MM.1S (cell line): ENCODE measurements around the gene UNC13B.

Experiments used
- DNase-seq: peaks from one replicate; pipeline ENCODE4 v3.0.0-alpha.2; 2015
- H2AFZ ChIP-seq: fragments of 300-600 bp; sonication (generic); 2 replicates; pipeline ENCODE4 v1.6.0; 2016; ENCODE audit warnings: antibody characterized with exemption, low read length
- H3F3A ChIP-seq: fragments of 300-600 bp; sonication (generic); 2 replicates; pipeline ENCODE4 v1.6.1; 2016; ENCODE audit warnings: mild to moderate bottlenecking, antibody characterized with exemption, low read length, moderate library complexity, mixed read lengths; ENCODE audit not compliant: insufficient read depth
- H3K27ac ChIP-seq: fragments of 300-600 bp; sonication (generic); 2 replicates; pipeline ENCODE4 v1.5.1; 2016; ENCODE audit warnings: mild to moderate bottlenecking, low read length
- H3K27me3 ChIP-seq: fragments of 300-600 bp; sonication (generic); replicated peaks from 2 replicates; pipeline ENCODE4 v1.6.0; 2016; ENCODE audit warnings: low read length; ENCODE audit not compliant: insufficient read depth
- H3K36me3 ChIP-seq: fragments of 300-600 bp; sonication (generic); replicated peaks from 2 replicates; pipeline ENCODE4 v1.6.1; 2016; ENCODE audit warnings: mild to moderate bottlenecking, low read length, mixed read lengths; ENCODE audit not compliant: insufficient read depth
- H3K4me1 ChIP-seq: fragments of 300-600 bp; sonication (generic); 2 replicates; pipeline ENCODE4 v1.6.1; 2016; ENCODE audit warnings: low read length, mixed read lengths
- H3K4me2 ChIP-seq: fragments of 300-600 bp; sonication (generic); 2 replicates; pipeline ENCODE4 v1.6.0; 2016; ENCODE audit warnings: low read depth, low read length
- H3K4me3 ChIP-seq: fragments of 300-600 bp; sonication (generic); 2 replicates; pipeline ENCODE4 v1.5.1; 2016; ENCODE audit warnings: low read length, mixed read lengths
- H3K79me2 ChIP-seq: fragments of 300-600 bp; sonication (generic); 2 replicates; pipeline ENCODE4 v1.6.1; 2016; ENCODE audit warnings: mixed run types, low read length, mixed read lengths
- H3K9ac ChIP-seq: fragments of 300-600 bp; sonication (generic); 2 replicates; pipeline ENCODE4 v1.6.1; 2016; ENCODE audit warnings: low read length, mixed read lengths
- H3K9me2 ChIP-seq: fragments of 300-600 bp; sonication (generic); replicated peaks from 2 replicates; pipeline ENCODE4 v1.6.1; 2016; ENCODE audit warnings: mild to moderate bottlenecking, low read length, mixed read lengths; ENCODE audit not compliant: insufficient read depth
- H3K9me3 ChIP-seq: fragments of 300-600 bp; sonication (generic); replicated peaks from 2 replicates; pipeline ENCODE4 v1.6.1; 2016; ENCODE audit warnings: mild to moderate bottlenecking, low read length, mixed read lengths; ENCODE audit not compliant: insufficient read depth
- H4K20me1 ChIP-seq: fragments of 300-600 bp; sonication (generic); 2 replicates; pipeline ENCODE4 v1.6.1; 2016; ENCODE audit warnings: mild to moderate bottlenecking, low read length, moderate library complexity, mixed read lengths; ENCODE audit not compliant: insufficient read depth
- EZH2 ChIP-seq: fragments of 300-600 bp; sonication (generic); optimal IDR thresholded peaks from 2 replicates; pipeline ENCODE3; 2017; ENCODE audit warnings: low read depth, mild to moderate bottlenecking, antibody characterized with exemption, low read length, mixed read lengths
- EZH2phosphoT487 ChIP-seq: fragments of 300-600 bp; sonication (generic); IDR thresholded peaks from 2 replicates; pipeline ENCODE4 v1.6.1; 2018; ENCODE audit warnings: antibody characterized with exemption, low read length
- TF ChIP-seq, protein P1 (sequence below): fragments of 300-600 bp; sonication (generic); IDR thresholded peaks from 2 replicates; pipeline ENCODE4 v1.5.1; 2016; ENCODE audit warnings: antibody characterized with exemption, low read length, mixed read lengths

Gene UNC13B

DNA sequence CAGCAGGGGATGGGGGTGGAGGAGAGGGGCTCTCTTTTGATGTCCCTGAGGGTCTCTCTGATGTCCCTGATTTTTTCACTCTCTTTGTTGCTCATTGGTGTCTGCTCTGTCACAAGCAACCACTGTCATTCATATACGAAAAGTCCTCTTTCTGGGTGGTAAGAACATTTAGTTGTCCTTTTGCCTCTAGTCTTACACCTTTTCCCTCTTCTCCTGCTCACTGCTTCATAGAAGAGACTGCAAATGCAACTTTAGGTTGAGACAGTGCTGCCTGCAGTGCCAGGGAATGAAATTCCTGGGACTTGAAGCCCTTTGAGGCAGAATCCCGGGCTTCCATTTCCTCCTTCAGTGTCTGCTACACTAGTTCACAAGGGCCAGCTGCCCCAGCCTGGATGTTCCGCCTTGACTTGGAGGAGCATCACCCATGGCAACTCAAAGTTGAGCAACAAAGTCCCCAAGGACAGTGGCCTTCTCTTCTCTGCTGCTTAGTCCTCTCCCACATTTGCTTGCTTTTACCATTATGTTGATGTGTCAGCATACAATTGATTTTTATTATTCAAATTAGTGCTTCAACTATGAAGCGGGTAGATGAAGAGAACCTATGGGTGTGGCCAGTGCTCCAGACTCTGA lies 233.4 kb downstream of the UNC13B start:
- H2AFZ ChIP-seq, result no peak overlapping the region
- H3K4me1 ChIP-seq, result no peaks in the 10 kb centered on the region; the same call in 1 of the 2 replicates
- no peaks in the 10 kb centered on the region for H3K36me3 ChIP-seq
- no peaks in the 10 kb centered on the region for H3K79me2 ChIP-seq
- H3K27ac ChIP-seq, result no peak overlapping the region
- no peaks in the 10 kb centered on the region for H3F3A ChIP-seq
- DNase-seq, result no peak
- H3K27me3 ChIP-seq, result no peaks in the 10 kb centered on the region
- no peaks in the 10 kb centered on the region for H4K20me1 ChIP-seq
- TF ChIP-seq EZH2 (no peak), EZH2phosphoT487 (no peak)
- TF ChIP-seq, protein P1, sequence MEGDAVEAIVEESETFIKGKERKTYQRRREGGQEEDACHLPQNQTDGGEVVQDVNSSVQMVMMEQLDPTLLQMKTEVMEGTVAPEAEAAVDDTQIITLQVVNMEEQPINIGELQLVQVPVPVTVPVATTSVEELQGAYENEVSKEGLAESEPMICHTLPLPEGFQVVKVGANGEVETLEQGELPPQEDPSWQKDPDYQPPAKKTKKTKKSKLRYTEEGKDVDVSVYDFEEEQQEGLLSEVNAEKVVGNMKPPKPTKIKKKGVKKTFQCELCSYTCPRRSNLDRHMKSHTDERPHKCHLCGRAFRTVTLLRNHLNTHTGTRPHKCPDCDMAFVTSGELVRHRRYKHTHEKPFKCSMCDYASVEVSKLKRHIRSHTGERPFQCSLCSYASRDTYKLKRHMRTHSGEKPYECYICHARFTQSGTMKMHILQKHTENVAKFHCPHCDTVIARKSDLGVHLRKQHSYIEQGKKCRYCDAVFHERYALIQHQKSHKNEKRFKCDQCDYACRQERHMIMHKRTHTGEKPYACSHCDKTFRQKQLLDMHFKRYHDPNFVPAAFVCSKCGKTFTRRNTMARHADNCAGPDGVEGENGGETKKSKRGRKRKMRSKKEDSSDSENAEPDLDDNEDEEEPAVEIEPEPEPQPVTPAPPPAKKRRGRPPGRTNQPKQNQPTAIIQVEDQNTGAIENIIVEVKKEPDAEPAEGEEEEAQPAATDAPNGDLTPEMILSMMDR, result no peak
- H3K4me3 ChIP-seq, result no peak overlapping the region
- no peak overlapping the region for H3K4me2 ChIP-seq
- H3K9me3 ChIP-seq, result no peaks in the 10 kb centered on the region
- H3K9me2 ChIP-seq, result no peaks in the 10 kb centered on the region
- H3K9ac ChIP-seq, result no peak overlapping the region

DNA sequence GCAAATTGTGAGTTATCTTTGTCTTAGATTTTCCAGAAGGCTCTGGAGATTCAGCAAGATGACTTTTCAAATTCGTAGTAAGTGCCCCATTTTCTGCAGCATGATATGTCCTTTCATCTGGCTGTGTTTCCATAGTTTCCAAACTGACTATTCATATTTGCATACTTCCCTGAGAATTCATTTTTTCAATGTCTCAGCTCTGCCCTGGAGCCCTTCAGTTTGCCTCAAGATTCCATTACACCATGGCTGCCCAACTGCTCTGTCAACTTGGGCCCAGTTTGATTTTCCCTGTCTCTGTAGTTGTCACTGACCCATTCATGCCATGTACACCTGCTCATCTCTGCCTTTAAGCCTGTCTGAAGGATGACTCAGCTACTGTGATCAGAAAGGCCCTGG lies 233.9 kb downstream of the UNC13B start:
- Histone ChIP-seq H3K27ac (no peak overlapping the region), H2AFZ (no peak overlapping the region)

DNA sequence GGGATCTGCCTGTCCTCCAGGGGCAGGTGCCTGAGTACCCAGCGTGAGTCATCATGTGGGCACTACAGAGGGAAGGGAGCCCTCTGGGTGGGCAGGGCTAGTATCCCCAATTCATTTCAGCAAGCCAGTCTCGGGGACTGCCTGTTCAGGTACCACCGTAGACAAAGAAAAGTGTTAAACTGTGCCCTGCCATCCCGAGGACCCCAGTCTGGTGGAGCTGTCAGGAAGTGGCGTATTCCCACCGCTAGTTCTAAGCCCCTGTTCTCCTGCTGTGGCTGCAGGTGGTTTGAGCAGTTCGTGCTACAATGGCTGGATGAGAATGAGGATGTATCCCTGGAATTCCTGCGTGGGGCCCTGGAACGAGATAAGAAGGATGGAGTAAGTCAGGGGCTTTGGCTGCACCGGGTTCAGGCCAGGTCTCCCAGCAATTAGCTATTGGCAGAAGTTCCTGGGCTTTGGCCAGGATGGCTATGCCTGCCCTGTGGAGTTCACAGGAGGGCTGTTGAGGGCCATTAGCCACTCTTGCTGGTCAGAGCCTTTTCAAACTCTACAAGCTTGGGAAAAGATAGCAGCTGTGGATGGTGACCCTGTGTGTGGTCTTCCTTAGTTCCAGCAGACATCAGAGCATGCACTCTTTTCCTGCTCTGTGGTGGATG lies 234.9 kb downstream of the UNC13B start:
- H3K9me2 ChIP-seq, result no peaks in the 10 kb centered on the region
- H3K4me1 ChIP-seq, result no peaks in the 10 kb centered on the region; the same call in 1 of the 2 replicates
- no peaks in the 10 kb centered on the region for H3K36me3 ChIP-seq
- no peak overlapping the region for H2AFZ ChIP-seq
- H3K27me3 ChIP-seq, result no peaks in the 10 kb centered on the region
- no peaks in the 10 kb centered on the region for H4K20me1 ChIP-seq
- no peak overlapping the region for H3K9ac ChIP-seq
- no peak for DNase-seq
- H3K4me3 ChIP-seq, result no peak overlapping the region
- H3F3A ChIP-seq, result no peaks in the 10 kb centered on the region
- H3K27ac ChIP-seq, result no peak overlapping the region
- no peaks in the 10 kb centered on the region for H3K9me3 ChIP-seq
- no peak overlapping the region for H3K4me2 ChIP-seq
- H3K79me2 ChIP-seq, result no peaks in the 10 kb centered on the region
- no peak for TF ChIP-seq EZH2
- TF ChIP-seq, protein P1, result no peak
- no peak for TF ChIP-seq EZH2phosphoT487

More for the DNA sequence above, 233.9 kb downstream of the UNC13B start:
- no peaks in the 10 kb centered on the region for H3K36me3 ChIP-seq
- no peaks in the 10 kb centered on the region for H3K9me3 ChIP-seq
- DNase-seq, result no peak
- no peaks in the 10 kb centered on the region for H4K20me1 ChIP-seq
- TF ChIP-seq EZH2phosphoT487 (no peak), EZH2 (no peak)
- TF ChIP-seq, protein P1, result no peak
- H3K79me2 ChIP-seq, result no peaks in the 10 kb centered on the region
- H3F3A ChIP-seq, result no peaks in the 10 kb centered on the region
- no peaks in the 10 kb centered on the region; the same call in 1 of the 2 replicates for H3K4me1 ChIP-seq
- no peak overlapping the region for H3K4me2 ChIP-seq
- H3K9ac ChIP-seq, result no peak overlapping the region
- H3K9me2 ChIP-seq, result no peaks in the 10 kb centered on the region
- H3K4me3 ChIP-seq, result no peak overlapping the region
- no peaks in the 10 kb centered on the region for H3K27me3 ChIP-seq
